HG02943 (cell line): ENCODE data around the gene KLHL17.
"Not testable (repeated sequence)": the region's sequence is repeated elsewhere in the genome, so short reads cannot be mapped to it uniquely, and the experiment has no call there.

Experiments
- ATAC-seq: cut with Tn5 transposase; IDR thresholded peaks from one replicate; pipeline ENCODE4 v1.9.1; 2021; ENCODE audit warnings: mild to moderate bottlenecking, low read depth, moderate library complexity; ENCODE audit not compliant: unreplicated experiment

Gene KLHL17

DNA sequence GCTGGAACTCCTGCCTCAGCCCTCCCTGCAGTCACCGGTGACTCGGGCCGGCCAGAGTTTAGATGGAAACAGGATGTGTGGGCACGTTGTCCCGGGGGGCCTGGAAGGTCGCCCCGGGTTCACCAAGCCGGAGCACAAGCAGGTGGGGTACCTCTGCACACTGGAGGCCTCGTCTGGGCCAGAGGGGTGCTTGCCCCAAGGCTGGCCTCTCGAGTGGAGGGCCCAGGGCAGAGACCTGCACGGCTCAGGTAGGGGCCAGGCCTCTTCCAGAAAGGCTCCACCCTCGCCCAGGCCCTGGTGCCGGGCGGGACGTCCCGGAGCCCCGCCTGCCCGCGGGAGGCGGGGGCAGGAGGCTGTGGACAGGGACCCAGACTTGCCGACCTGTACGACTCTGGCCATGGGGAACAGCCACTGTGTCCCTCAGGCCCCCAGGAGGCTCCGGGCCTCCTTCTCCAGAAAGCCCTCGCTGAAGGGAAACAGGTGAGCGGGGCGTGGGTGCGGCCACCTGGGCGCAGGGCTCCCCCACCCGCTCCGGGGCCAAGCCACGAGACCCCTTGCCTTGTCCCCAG, 5.8 kb downstream of the KLHL17 start, which contains the start of gene PLEKHN1:
PLEKHN1 (plus strand) TSS at position 348 of the 569 bp plus-strand sequence; CDS start at position 398, 50 bp downstream.
- ATAC-seq, result no peak

DNA sequence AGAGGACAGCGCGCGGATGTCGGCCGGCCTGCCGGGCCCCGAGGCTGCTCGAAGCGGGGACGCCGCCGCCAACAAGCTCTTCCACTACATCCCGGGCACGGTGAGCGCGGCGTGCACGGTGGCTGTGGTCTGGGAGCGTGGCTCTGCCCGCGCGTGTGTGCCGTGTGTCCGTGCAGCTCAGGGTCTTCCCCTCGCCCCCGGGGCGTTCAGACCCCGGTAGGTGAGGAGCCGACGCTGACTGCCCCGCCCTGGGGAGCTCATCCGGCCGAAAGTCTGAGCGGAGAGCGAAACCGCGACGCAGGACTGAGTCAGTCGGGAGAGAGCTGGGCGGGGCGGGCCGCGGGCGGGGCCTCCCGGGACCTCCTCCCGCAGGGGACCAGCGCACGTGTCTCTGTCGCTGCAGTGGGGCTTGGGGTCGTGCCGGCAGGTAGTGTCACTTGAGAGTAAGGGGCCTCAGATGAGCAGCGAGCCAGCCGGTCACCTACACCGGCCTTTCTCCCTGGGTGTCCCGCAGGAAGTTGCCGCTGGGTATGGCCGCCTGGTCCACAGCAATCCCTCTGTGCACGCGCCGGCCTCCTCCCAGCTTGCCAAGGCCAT, 6.4 kb downstream of the KLHL17 start:
- no peak for ATAC-seq

DNA sequence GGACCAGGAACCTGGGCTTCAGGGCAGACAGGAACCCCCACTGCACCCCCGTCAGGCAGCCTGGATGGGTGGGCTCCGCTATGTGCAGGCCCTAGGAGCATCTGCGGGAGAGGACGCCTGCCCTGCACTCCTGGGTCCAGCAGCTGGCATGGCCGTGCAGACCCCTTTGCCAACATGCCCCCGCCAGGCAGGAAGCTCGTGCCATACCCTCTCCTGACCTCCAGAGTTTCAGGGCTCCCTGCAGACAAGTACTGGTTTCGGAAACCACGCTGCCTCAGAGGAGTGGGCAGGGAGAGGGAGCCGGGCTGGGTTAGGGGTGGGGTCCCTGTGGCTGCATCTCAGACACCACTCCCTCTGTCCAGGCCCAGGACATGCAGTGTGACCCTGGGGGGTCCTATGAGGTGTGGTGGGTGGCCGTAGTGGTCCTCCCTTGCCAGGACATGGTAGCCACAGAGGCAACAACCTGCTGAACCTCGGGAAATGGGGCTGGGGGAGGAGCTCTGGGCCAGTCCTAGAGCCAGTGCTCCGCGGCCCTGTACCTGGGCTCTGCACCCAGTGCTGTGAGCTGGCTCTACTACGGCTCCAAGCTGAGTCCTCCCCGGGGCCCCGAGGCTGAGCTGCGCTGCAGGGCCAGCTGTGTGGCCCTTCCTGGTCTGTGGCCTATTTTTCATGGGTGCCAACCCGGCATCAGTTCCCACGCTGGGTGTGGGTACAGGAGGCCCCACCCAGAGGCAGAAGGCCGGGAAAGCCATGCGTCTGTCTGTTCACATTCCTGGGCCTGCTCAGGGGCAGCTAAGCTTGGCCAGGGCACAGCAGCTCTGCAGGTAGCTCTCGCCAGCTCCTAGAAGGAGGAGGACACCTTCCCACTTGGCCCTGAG, 7.3 kb downstream of the KLHL17 start:
- no peak for ATAC-seq

DNA sequence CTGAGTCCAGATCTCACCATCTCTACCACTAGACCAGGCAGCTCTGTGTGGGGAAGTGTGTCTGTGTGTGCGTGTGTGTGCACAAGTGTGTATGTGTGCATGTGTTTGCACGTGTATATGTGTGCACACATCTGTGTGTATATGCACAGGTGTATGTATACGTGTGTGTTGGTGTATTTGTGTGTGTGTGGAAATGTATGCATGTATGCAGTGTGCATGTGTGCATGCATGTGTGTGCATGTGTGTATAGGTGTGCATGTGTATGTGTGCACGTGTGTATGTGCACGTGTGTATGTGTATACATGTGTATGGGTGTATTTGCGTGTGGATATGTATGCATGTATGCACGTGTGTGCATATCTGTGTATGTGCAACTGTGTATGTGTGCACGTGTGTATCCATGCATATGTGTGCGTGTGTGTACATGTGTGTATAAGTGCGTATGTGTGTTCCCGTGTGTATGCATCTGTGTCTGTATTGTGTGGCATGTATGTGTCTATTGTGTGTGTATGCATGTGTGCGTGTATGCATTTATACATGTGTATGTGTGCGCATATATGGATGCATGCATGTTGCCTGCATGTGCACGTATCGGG, 9.0 kb downstream of the KLHL17 start:
- no peak for ATAC-seq

DNA sequence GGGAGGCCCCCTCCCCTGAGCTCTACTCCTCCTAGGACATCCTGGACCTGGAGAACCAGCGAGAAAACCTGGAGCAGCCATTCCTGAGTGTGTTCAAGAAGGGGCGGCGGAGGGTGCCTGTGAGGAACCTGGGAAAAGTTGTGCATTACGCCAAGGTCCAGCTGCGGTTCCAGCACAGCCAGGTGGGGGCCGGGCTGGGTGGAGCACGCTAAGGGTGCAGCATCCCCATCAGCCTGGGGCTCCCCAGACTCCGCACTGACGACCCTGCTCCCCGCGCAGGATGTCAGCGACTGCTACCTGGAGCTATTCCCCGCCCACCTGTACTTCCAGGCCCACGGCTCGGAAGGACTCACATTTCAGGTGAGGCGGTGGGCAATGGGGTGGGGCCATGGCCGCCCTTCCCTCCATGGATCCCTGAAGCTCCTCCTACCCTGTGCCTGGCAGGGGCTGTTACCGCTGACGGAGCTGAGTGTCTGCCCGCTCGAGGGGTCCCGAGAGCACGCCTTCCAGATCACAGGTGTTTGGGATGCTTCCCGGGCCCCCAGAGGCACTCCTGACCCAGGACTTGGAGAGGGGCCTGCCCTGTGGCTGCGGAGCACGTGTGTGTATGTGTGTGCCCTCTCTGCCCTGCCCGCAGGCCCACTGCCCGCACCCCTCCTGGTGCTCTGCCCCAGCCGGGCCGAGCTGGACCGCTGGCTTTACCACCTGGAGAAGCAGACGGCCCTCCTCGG, 10.0 kb downstream of the KLHL17 start:
- ATAC-seq, result no peak

DNA sequence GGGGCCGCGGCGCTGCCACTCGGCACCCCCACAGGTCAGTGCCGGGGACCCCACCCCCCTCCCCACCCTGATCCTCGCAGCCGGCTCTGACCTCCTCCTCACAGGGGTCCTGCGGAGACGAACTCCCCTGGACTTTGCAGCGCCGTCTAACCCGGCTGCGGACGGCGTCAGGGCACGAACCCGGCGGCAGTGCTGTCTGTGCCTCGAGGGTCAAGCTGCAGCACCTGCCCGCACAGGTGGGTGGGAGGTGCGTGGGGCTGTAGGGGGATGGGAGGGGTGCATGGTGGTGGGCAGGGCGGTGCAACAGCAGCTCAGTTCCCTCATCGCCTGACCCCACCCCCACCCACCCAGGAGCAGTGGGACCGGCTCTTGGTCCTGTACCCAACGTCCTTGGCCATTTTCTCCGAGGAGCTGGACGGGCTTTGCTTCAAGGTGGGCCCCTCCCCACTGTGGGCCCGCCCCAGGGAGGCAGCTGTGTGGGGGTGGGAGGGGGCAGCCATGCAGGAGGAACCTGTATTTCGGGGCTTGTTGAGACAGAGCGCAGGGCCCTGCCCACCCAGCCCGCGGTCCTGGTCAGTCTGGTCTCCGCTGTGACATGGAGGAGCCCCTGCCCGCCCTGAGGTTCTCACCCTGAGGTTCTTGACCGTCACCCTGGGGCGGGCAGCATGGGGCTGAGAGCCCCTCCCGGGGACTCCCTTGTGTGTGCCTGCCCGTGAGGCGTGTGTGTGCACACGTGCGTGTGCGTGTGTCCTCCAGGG, 10.8 kb downstream of the KLHL17 start:
- no peak for ATAC-seq

DNA sequence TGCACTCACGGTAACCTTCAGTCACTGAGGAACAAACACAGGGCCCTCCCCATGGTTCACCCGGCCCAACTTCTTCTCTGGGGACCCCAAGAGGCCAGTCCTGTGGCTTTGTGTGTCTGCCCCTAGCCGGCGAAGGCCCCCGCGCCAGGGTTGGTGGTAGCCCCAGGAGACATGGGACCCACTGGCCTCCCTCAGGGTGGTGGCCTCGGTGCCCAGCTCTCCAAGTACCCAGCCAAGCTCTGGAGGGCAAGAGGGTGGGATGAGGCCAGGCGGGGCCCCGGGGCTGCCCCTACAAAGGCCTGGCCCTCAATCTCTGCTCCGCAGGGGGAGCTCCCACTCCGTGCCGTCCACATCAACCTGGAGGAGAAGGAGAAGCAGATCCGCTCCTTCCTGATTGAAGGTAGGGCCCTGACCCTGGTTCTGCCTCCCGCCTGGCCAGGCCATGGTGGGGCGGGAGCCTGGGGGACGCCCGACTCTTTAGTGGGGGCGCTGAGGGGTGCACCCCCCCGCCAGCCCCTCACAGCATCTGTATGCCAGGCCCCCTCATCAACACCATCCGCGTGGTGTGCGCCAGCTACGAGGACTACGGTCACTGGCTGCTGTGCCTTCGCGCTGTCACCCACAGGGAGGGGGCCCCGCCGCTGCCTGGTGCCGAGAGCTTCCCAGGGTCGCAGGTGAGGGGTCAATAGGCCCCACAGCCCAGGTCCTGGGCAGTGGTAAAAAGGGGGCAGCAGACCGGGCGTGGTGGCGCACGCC, 11.5 kb downstream of the KLHL17 start:
- ATAC-seq, result no peak

DNA sequence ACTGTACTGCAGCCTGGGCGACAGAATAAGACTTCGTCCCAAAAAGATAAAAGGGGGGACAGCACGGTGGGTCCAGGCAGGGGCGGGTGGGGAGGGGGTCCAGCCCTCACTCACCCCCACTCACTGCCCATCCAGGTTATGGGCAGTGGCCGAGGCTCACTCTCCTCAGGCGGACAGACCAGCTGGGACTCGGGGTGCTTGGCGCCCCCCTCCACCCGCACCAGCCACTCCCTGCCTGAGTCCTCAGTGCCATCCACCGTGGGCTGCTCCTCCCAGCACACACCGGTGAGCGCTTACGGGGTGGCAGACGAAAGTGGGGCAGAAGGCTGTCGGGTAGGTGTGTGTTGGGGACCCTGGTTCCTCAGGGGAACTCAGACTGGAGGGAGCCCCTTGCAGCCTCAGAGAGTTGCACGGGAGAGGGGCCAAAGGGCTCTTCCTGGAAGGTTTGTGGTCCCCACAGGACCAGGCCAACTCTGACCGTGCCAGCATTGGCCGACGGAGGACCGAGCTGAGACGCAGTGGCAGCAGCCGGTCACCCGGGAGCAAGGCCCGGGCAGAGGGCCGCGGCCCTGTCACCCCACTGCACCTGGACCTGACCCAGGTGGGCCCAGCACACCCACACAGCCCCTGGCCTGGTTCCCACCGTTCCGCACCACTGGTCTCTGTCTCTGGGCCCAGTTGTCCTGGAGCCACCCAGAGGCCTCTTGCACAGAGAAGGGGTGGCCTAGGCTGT, 12.5 kb downstream of the KLHL17 start:
- ATAC-seq, result no peak

DNA sequence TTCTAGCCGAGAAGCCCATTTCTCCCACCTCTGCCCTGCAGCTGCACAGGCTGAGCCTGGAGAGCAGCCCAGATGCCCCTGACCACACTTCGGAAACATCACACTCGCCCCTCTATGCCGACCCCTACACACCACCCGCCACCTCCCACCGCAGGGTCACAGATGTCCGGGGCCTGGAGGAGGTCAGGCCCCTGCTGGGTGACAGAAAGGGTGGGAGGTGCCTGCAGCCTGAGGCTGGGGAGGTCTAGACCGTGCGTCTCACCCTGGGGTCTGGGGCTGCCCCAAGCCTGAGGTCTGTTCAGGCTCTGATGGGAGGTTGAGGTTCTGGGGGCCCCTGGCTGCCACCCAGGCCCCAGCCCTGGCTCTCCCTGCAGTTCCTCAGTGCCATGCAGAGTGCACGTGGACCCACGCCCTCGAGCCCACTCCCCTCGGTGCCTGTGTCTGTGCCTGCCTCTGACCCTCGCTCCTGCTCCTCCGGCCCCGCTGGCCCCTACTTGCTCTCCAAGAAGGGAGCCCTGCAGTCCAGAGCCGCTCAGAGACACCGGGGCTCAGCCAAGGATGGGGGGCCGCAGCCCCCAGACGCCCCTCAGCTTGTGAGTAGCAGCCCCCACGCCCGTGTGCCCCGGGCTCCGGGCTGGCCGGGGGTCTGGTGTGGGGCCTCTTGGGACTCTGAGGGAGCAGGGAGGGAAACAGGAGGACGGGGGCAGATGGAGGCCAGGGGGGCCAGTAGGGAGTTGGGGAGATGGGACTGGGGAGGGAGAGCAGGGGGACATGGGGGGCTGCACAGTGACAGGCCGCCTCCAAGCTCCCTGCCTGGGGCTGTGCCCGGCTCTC, 13.3 kb downstream of the KLHL17 start:
- ATAC-seq, result no peak

DNA sequence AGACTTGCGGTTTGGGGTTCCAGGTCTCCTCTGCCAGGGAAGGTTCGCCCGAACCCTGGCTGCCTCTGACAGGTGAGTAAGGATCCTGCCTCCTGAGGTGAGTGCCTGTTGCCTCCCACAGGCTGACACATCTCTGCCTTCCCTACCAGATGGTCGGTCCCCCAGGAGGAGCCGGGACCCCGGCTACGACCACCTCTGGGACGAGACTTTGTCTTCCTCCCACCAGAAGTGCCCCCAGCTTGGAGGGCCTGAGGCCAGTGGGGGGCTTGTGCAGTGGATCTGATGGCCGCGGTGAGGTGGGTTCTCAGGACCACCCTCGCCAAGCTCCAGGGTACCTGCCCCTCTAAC, 13.9 kb downstream of the KLHL17 start:
- ATAC-seq, result no peak

DNA sequence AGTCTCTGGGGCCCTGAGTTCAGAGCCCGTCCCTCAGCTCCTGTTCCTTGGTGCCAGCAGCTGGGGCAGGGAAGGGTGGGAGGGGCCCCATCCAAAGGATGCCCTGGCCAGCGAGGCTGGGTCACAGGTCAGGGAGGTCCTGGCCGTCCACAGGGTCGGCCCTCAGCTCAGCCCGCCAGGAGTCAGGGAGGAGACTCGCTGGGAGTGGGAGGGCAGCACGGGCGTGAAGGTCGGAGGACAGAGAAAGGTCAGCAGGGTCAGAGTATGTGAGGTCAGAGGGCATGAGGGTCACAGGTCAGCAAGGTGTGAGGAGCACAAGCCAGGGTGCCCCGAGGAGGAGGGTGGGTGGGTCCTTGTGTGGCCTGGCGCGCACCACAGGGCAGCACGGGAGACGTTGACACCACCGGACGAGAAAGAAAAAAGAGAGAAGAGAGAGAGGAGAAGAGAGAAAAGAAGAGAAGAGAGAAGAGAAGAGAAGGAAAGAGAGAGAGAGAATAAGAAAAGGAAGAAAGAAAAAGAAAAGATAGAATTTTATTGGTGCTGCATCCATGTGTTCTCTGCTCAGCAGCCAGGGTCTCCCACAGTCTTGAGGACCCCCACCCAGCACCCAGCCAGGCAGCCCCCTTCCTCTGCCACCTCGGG, 14.4 kb downstream of the KLHL17 start:
- no peak for ATAC-seq

DNA sequence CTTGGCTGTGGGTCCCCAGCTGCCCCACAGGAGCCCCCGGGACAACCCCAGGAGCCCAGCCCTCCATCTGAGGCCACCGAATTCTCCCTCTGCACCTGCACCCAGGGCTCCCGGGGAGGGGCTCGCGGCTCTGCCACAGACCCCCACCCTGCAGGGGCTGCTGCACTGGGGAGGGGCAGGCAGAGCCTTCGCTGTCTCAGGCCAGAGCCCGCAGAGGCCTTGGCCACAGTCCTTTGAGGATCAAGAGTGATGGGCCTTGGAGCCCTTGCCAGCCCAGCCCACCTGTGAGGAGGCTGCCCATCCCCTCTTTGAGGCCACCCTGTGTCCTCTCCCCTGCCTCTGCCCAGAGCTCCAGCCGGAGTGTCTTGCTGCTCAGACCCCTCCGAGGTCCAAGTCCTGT, 15.0 kb downstream of the KLHL17 start:
- no peak for ATAC-seq

DNA sequence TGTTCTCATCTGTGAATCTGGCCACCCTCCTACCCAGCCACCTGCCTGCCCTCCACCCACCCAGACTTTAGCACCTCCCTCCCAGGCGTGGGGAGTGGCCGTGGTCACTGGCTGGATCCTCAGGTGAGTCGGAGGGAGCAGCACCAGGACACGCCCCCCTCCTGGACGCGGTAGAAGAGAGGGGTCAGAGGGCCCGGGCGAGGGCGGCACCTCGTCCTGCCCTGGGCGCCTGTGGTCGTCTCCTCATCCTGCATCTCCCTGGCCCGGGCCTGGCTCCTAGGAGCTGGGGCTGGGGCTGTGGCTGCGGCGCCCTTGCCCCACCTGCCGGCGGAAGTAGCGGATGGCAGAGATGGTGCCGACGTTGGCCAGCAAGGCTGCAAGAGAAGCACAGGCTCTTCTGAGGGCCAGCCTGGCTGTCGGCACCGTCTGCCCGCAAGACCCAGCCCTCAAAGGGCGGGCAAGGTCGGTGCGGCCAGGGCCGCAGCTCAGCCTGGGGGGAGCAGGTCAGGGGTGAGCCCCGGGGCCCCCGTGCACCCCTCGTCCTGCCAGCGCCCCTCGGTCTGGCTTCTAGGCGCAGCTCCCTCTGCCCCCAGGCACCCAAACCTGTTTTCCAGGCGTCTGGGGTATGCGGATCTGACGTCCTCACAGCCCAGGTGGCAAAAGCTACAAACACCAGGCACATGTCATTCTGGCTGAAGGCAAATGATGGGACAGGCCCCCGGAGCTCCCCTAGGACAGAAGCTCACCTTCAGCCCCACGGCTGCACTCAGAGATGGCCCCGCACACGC, 15.7 kb downstream of the KLHL17 start:
- no peak for ATAC-seq

DNA sequence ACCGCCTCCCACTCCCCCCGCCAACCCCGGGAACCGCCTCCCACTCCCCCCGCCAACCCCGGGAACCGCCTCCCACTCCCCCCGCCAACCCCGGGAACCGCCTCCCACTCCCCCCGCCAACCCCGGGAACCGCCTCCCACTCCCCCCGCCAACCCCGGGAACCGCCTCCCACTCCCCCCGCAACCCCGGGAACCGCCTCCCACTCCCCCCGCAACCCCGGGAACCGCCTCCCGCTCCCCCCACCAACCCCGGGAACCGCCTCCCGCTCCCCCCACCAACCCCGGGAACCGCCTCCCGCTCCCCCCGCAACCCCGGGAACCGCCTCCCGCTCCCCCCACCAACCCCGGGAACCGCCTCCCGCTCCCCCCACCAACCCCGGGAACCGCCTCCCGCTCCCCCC, 16.4 kb downstream of the KLHL17 start:
- not testable (repeated sequence) for ATAC-seq

DNA sequence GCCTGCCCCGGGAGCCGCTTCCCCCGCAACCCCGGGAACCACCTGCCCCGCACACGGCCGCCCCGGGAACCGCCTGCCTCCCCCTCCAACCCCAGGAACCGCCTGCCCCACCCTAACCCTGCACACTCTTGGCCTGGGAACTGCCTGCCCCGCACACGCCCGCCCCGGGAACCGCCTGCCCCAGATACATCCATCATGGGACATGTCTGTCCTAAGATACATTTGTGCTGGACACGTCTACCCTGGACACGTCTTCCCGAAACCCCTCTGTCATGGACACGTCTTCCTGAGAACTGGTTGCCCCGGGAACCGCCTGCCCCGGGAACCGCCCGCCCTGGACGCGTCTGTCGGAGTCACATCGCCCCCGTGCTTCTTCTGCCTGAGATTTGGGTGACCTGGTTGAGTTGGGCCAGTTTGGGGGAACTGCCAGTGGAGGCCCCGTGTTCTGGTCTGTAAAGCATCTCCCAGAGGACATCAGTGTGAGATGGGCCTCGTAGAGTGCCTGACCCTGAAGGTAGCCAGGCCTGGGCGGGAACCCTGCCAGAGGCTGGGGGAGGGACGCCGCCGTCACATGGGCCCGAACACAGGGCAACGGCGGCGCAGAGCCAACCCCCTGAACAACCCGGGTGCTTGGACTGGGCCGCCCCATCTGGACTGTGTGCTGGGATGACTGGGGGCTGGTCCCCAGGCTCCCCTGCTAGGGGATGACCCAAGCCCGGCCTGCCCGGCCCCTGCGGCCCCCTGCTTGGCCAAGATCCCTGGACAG, 17.9 kb downstream of the KLHL17 start:
- no peak for ATAC-seq
